Effector memory CD4-positive, alpha-beta T cell (primary cell): ENCODE measurements around the gene HIPK4.

ENCODE experiments used
- DNase-seq, 3 donors: peaks; one replicate each; pipeline ENCODE4 v3.0.0-alpha.2; 2020
- H3K27ac ChIP-seq: 2 replicates; pipeline ENCODE4 v1.7.0; 2013; ENCODE audit warnings: mild to moderate bottlenecking, low read length, moderate library complexity; ENCODE audit not compliant: insufficient read depth, poor library complexity, severe bottlenecking
- H3K27me3 ChIP-seq: replicated peaks from 2 replicates; pipeline ENCODE4 v1.7.0; 2013; ENCODE audit warnings: mild to moderate bottlenecking, low read length; ENCODE audit not compliant: insufficient read depth, control insufficient read depth, poor library complexity, severe bottlenecking
- H3K36me3 ChIP-seq: 2 replicates; pipeline ENCODE4 v1.7.0; 2013; ENCODE audit warnings: mild to moderate bottlenecking, low read length, moderate library complexity; ENCODE audit not compliant: control insufficient read depth, insufficient read depth
- H3K4me1 ChIP-seq: 2 replicates; pipeline ENCODE4 v1.7.0; 2013; ENCODE audit warnings: low read length, mild to moderate bottlenecking; ENCODE audit not compliant: control insufficient read depth, insufficient read depth, poor library complexity, severe bottlenecking
- H3K4me3 ChIP-seq: 2 replicates; pipeline ENCODE4 v1.7.0; 2013; ENCODE audit warnings: low read length, low read depth, mild to moderate bottlenecking; ENCODE audit not compliant: insufficient read depth, poor library complexity, severe bottlenecking
- H3K9me3 ChIP-seq: 2 replicates; pipeline ENCODE4 v1.7.0; 2013; ENCODE audit warnings: mild to moderate bottlenecking, low read length, moderate library complexity; ENCODE audit not compliant: control insufficient read depth

HIPK4 gene

GRCh38 chr19:40407714-40408597, 18.0 kb upstream of the HIPK4 start:
- Histone ChIP-seq H3K4me3 (no peak overlapping the region), H3K27ac (no peak overlapping the region), H3K27me3 (no peaks in the 10 kb centered on the region), H3K4me1 (peaks cover 3% of the 10 kb centered on the region), H3K9me3 (no peaks in the 10 kb centered on the region), H3K36me3 (no peaks in the 10 kb centered on the region)
- no peak for DNase-seq

GRCh38 chr19:40403262-40403984, 13.4 kb upstream of the HIPK4 start:
- no peaks in the 10 kb centered on the region for H3K27me3 ChIP-seq
- H3K4me1 ChIP-seq: peaks cover 4% of the 10 kb centered on the region
- H3K27ac ChIP-seq: peak overlapping the region; percentile 53
- no peaks in the 10 kb centered on the region for H3K36me3 ChIP-seq
- H3K9me3 ChIP-seq: no peaks in the 10 kb centered on the region
- DNase-seq: peak; percentile 69 to 75 (median 70)
- peak overlapping the region; percentile 73 for H3K4me3 ChIP-seq

GRCh38 chr19:40400559-40400958, 10.6 kb upstream of the HIPK4 start:
- Histone ChIP-seq H3K9me3 (no peaks in the 10 kb centered on the region), H3K36me3 (no peaks in the 10 kb centered on the region), H3K4me3 (no peak overlapping the region), H3K4me1 (peaks cover 3% of the 10 kb centered on the region), H3K27ac (no peak overlapping the region), H3K27me3 (no peaks in the 10 kb centered on the region)
- DNase-seq: no peak

GRCh38 chr19:40398417-40399131, 8.6 kb upstream of the HIPK4 start:
- no peaks in the 10 kb centered on the region for H3K27me3 ChIP-seq
- H3K36me3 ChIP-seq: no peaks in the 10 kb centered on the region
- peak; percentile 25 to 56 (median 43) for DNase-seq
- no peaks in the 10 kb centered on the region for H3K9me3 ChIP-seq
- H3K27ac ChIP-seq: no peak overlapping the region
- H3K4me1 ChIP-seq: peaks cover 3% of the 10 kb centered on the region
- no peak overlapping the region for H3K4me3 ChIP-seq

- Histone ChIP-seq H3K4me1 (peaks cover 3% of the 10 kb centered on the region), H3K4me3 (no peak overlapping the region)
- DNase-seq: no peak
Observed at GRCh38 chr19:40397568-40397906, 7.6 kb upstream of the HIPK4 start.

GRCh38 chr19:40396886-40397567, 7.0 kb upstream of the HIPK4 start:
- DNase-seq: no peak
- Histone ChIP-seq H3K27me3 (no peaks in the 10 kb centered on the region), H3K4me1 (peaks cover 3% of the 10 kb centered on the region), H3K4me3 (no peak overlapping the region), H3K9me3 (no peaks in the 10 kb centered on the region), H3K27ac (no peak overlapping the region), H3K36me3 (no peaks in the 10 kb centered on the region)

More at GRCh38 chr19:40397568-40397906, 7.6 kb upstream of the HIPK4 start:
- Histone ChIP-seq H3K27me3 (no peaks in the 10 kb centered on the region), H3K9me3 (no peaks in the 10 kb centered on the region), H3K27ac (no peak overlapping the region), H3K36me3 (no peaks in the 10 kb centered on the region)

GRCh38 chr19:40395956-40396355, 6.0 kb upstream of the HIPK4 start:
- no peak overlapping the region for H3K27ac ChIP-seq
- DNase-seq: no peak
- no peaks in the 10 kb centered on the region for H3K36me3 ChIP-seq
- peaks cover 3% of the 10 kb centered on the region for H3K4me1 ChIP-seq
- H3K9me3 ChIP-seq: no peaks in the 10 kb centered on the region
- H3K4me3 ChIP-seq: no peak overlapping the region
- no peaks in the 10 kb centered on the region for H3K27me3 ChIP-seq

- no peak overlapping the region for H3K4me3 ChIP-seq
- no peaks in the 10 kb centered on the region for H3K9me3 ChIP-seq
- H3K27ac ChIP-seq: no peak overlapping the region
- H3K4me1 ChIP-seq: peaks cover 3% of the 10 kb centered on the region
- no peaks in the 10 kb centered on the region for H3K36me3 ChIP-seq
- H3K27me3 ChIP-seq: no peaks in the 10 kb centered on the region
- DNase-seq: no peak
Observed at GRCh38 chr19:40394816-40395210, 4.8 kb upstream of the HIPK4 start.

- Histone ChIP-seq H3K36me3 (no peaks in the 10 kb centered on the region), H3K9me3 (no peaks in the 10 kb centered on the region), H3K4me3 (no peak overlapping the region), H3K27ac (no peak overlapping the region), H3K4me1 (peaks cover 3% of the 10 kb centered on the region), H3K27me3 (no peaks in the 10 kb centered on the region)
- DNase-seq: no peak
Observed at GRCh38 chr19:40393894-40394815, 4.2 kb upstream of the HIPK4 start.
